NCI-H748 (cell line): ENCODE results near the gene TRIM66.

ENCODE experiments used
- DNase-seq: peaks from one replicate; lab custom pipeline; 2025; ENCODE audit not compliant: unreplicated experiment; lab: John Stamatoyannopoulos, UW

The TRIM66 gene

GRCh38 chr11:8714622-8715225 is 32.3 kb upstream of the TRIM66 start:
- no peak for DNase-seq

DNA sequence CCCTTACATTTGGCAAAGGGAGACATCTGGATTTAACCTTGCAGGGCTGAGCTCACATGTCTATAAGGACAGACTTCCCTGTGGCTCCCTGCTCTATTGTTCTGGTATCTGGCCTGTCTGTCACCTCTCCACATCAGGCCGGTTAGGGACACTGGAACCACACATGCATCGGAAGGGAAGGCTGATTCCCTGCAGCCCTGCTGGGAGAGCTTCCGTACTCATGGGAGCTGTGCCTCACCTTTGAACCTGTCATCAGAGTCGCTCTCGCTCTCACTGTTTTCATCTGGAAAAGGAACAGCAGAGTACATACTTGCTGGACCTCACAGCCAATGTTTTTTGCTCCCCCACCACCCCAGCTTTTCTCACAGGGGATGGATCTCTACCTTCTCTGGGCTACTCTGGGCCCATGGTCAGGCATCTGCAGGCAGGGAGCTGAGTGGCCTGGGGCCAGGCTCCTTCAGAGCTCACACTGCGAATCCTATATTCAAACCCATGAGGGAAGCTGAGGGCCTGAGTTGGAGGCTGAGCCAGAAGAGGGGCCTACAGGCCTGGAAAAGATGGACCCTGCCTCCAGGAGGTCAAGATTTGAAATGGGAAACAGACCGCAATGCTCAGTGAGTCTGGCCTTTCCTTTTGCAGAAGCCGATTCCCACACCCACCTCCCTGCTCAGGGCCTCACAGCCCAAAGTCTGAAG is 31.4 kb upstream of the TRIM66 start:
- no peak for DNase-seq

GRCh38 chr11:8712506-8712905 is 30.0 kb upstream of the TRIM66 start:
- DNase-seq = no peak

- no peak for DNase-seq
These were observed 29.5 kb upstream of the TRIM66 start for GRCh38 chr11:8711895-8712442.

DNA sequence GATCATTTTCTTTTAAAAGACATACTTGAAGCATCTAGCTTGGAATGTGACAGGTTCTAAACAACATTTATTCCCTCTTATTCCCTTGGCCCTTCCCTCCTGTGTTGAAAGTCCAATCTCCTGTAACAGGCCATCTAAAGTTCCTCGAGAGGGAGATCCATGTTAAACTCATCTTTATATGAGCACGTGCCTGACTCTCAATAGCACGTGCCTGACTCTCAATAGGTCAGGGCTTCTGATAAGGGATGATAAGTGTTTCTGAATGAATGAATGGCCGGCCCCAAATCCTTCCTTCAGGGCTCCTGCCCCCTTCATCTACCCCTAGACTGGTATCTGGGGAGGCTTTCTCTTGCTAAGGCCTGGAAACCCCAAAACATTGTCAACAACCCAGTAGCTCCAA is 27.3 kb upstream of the TRIM66 start:
- DNase-seq = no peak

DNA sequence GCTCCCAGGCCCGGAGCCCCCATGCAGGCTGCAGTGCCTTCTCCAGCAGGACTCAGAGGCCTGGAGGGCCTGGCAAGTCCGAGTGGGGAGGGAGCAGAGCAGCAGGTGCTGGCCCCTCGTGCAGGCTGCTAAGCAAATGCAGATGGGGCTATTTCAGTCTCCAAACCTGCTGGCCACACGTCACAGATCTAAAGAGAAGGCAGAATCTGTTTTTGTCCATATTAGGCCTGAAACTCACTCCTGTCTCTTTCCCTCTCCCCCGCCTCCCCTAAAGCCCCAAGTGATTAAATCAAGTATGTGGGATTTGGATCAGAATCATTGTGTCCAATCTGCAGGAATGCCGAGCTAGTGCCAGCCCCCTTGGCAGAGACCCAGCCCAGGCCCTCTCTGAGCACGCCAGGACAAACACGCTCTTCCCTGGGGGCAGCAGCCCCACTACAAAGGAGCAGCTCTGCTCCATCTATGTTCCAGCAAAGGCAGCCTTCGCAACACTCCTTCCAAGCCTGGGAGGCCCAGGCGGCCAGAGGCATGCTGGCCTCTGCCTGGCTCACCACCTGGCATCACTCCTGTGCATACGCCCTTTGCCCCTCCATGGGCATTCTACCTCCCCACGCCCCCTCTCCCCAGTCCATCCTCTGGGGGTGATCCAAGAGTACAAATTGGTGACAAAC is 26.7 kb upstream of the TRIM66 start:
- DNase-seq = no peak

DNA sequence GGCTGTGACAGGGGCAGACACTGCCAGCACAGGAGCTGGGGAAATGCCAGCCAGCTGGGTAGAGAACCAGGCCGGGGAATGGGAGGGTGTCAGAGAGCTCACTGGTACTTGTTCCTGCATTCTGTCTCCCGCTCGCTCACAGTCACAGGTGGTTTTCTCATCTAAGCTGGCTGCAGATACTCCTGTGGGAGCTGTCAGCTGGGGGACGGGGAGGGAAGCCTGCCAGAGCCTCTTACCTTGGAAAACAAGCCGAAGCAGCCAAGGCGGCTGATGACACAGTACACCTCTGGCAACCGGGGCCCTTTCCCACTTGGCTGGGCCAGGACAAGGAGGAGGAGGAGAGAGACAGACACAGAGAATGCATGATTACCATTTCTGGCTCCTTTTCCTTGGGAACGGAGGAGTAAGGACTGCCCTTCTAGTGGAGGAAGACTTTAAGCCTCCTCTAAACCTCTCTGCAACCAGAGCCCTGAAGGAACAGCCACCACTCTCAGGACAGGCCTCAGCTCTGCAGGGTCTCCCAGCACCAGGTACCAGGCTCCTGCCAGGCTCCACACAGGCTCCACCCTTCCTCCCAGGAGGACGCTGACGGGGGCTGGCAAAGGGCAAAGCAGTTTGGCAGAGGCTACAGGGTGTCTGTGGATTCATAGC is 25.2 kb upstream of the TRIM66 start:
- no peak for DNase-seq

DNA sequence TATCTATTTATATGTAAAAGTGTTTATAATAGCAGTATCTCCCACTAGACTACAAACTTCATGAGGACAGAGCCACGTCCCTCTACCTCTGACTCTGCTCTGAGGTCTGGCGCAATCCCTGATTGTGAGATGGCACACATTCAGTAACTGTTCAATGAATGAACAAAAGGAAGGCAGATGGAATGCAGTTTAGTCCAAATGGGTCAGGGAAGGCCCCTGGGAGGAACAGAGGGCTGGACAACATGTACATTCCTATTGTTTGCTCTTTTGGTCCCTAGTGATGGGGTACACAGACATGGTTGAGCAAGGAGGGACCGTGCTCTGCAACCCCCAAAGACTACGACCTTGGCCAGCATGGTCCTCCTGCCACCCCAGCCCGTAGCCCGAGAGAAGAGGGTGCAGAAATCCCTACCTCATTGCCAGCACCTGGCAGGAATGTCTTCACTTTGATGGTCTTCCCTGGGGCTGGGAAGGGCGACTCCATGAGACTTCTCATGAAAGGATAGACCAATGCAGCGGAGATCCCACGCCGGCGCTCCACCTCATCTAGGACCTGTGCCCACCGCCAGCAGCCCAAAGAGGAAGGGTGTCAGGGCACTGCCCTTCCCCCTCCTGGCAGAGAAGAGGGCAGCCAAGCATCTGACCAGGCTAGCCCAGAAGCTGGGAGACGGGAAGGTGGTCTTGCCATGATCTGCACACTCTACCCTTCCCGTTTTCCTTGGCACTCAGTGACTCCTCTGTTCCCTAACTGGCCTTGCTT is 24.4 kb upstream of the TRIM66 start:
- DNase-seq = no peak

- DNase-seq = no peak
These were observed 22.7 kb upstream of the TRIM66 start for GRCh38 chr11:8705146-8705545.

- no peak for DNase-seq
These were observed 21.7 kb upstream of the TRIM66 start for GRCh38 chr11:8704136-8704535.

GRCh38 chr11:8702598-8702915 is 20.1 kb upstream of the TRIM66 start:
- DNase-seq = no peak

GRCh38 chr11:8701891-8702597 is 19.6 kb upstream of the TRIM66 start:
- no peak for DNase-seq

DNA sequence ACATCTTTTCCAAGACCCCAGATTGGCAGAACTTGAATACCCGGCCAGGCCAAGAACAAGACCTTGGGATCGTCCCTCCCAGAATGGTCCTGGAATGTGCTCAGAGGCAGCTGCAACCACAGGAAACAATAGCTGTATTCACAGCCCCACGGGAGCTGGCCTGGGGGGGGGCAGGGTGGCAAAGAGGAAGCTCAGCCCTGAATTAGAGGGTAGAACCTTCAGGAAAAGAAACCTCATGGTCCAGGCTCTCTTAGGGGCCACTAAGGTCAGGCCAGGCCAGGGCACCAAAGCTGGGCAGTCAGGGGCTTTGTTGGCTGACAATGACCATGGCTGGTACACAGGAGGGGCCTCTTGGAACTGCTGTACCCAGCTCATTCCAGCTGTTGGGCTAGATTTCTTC is 17.4 kb upstream of the TRIM66 start:
- DNase-seq = no peak

DNA sequence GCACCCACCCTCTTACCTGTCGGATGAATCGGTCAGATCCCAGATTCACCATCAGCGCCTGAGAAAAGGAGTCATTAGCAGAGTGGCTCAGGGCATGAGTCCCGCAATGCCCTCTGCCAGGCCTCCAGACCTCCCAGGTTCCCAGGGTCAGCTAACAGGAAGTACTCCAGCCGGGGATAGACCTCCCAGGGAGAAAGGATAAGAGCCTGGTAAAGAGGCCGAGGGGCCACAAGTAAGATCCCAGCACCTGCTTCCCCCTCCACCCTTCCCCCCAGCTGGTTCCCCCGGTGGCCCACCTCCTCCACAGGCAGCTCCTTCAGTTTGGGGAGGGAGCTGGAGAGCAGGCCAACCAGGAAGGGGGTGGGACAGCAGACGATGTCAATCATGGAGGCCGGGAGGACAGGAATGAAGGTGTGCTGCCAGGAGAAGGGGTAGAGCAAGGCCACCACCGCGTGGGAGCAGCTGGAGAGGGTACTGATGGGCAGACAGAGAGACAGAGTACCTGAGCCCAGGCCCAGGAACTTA is 16.5 kb upstream of the TRIM66 start:
- DNase-seq = no peak

DNA sequence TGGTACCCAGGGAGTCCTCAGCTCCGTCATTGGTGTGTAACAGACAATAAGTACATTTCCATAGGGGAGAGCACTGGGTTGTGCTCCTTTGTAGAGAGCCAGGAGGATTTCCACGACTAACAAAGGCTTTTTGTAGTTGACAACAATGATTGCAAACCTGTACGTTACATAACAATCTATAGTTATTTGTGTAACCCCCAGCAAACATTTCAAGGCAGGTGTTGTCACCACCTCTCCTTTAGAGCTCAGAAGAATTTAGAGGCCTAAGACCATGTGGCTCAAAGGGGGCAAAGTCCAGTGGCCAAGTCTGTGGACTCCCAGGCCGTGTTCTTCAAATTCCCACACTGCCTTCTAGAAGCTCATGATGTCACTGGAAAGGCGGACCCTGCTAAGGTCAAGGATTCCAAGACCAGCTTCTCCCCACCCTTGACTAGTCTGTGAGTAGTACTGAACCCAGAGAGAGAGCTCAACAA is 15.9 kb upstream of the TRIM66 start:
- DNase-seq = no peak

DNA sequence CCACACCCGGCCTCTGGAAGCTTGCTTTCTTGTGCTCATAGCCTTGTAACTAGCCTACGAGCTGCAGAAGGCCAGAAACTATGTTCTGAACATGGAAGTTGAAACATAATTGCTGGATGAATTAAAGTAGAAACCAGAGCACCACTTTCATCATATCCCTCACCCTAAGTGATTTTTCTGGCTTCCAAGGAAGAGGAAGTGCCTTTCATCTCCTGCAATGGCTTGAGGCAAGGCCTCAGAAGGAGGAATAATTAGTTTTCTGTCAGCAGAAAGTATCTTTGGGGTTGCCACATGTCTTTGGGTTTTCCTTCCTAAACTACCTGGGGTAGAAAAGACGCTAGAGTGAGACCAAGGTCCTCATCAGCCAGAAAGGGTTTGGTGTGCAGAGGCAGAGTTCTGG is 14.6 kb upstream of the TRIM66 start:
- DNase-seq = no peak

DNA sequence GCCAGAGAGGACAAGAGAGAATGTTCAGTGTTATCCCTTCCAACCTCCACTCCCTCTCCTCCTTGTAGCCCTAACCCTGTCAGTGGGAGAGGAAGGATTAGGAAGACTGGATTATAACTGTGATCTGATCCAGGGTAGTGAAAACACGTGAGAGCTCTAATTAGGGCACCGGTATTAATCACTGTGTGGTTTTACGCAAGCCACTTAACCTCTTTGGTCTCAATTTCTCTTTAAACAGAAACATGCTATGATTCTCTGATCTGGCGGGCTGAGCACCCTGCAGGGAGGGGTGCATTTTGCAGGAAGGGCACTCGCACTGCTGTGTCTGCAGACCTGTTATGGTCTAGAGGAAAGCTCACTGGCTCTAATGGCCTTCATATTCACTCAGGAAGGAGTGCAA is 11.7 kb upstream of the TRIM66 start:
- no peak for DNase-seq

DNA sequence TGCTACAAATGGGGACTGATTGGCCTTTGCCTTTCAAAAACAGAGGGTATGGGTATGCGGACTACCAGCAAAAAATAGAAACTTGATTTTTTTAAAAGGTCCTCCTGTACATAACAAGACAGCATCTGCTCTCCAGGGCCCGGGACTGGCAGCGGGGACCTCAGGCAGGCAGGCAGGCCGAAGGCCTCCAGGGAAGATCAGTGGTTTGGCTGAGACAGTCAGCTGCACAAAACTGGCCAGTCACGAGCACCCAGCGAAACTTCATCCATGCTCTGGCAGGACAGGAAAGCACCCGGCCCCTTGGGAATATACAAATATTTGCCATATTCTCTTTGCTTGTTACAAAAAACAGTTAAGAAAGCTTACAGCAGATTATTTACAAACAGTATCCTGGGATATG is 11.1 kb upstream of the TRIM66 start:
- DNase-seq = no peak

DNA sequence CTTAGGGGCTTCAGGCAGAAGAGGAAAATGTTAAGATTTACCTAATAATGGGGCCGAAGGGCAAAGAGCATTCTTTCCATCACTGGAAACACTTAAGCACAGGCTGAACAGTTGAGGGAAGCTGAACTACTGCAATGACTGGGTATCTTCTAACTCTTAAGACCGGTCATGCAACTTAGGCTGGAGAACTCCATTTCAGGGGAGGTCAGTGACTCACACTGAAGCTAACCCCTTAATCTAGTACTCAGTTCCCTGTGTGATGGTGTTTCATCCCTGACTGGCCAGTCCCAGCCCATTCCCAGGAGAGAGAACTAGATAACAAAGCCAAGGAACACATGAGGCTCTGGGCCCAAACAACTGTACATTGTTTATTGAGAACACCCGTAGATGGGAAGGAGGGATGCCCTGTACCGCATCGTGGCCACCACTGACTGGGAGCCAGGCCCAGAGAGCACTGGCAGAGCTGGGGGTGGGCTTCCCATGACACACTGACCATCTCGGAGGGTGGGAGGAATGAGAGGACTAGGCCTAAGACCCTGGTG is 10.6 kb upstream of the TRIM66 start:
- DNase-seq = no peak

- no peak for DNase-seq
These were observed 10.0 kb upstream of the TRIM66 start for GRCh38 chr11:8692417-8692816.
